Osteoblast (primary cell): ENCODE measurements around the gene INSL3. TPM values are rescaled to one million over a fixed set of nuclear protein-coding genes. Genes with fewer than 3 reads are reported as not detected.

Experiments used
- DNase-seq: peaks from one replicate; pipeline ENCODE4 v3.0.0; 2011; ENCODE audit warnings: low spot score, mixed read lengths; ENCODE audit not compliant: insufficient read length; ENCODE audit errors: missing footprints
- H2AFZ ChIP-seq: 2 replicates; pipeline ENCODE4 v1.6.0; 2011; ENCODE audit warnings: mild to moderate bottlenecking, low read length
- H3K27ac ChIP-seq: 2 replicates; pipeline ENCODE4 v1.5.1; 2011; ENCODE audit warnings: mild to moderate bottlenecking, low read depth, low read length, moderate library complexity
- H3K27me3 ChIP-seq: 2 replicates; pipeline ENCODE4 v1.6.0; 2012; ENCODE audit warnings: mild to moderate bottlenecking, control low read depth, inconsistent platforms, low read length, moderate library complexity; ENCODE audit not compliant: insufficient read depth
- H3K36me3 ChIP-seq: 2 replicates; pipeline ENCODE4 v1.5.1; 2011; ENCODE audit warnings: mild to moderate bottlenecking, low read length, control low read depth, moderate library complexity; ENCODE audit not compliant: insufficient read depth
- H3K4me1 ChIP-seq: 2 replicates; pipeline ENCODE4 v1.5.1; 2011; ENCODE audit warnings: mild to moderate bottlenecking, low read length, control low read depth, moderate library complexity; ENCODE audit not compliant: insufficient read depth
- H3K4me2 ChIP-seq: 2 replicates; pipeline ENCODE4 v1.6.0; 2011; ENCODE audit warnings: mild to moderate bottlenecking, low read length; ENCODE audit not compliant: insufficient read depth
- H3K4me3 ChIP-seq: fragments of 200-600 bp; sonication (generic); 3 replicates; pipeline ENCODE4 v1.5.1; 2012; ENCODE audit warnings: mild to moderate bottlenecking, low read length, inconsistent platforms; ENCODE audit not compliant: insufficient read depth
- H3K79me2 ChIP-seq: 2 replicates; pipeline ENCODE4 v1.6.0; 2012; ENCODE audit warnings: mild to moderate bottlenecking, low read length, control low read depth, inconsistent platforms; ENCODE audit not compliant: insufficient read depth
- H3K9me3 ChIP-seq: 2 replicates; pipeline ENCODE4 v1.5.1; 2011; ENCODE audit warnings: low read depth, low read length, control low read depth
- H4K20me1 ChIP-seq: 2 replicates; pipeline ENCODE4 v1.6.0; 2012; ENCODE audit warnings: mild to moderate bottlenecking, low read length, control low read depth; ENCODE audit not compliant: insufficient read depth
- total RNA-seq: library from RNA; depleted of rRNA; stranded (reverse); fragments of >200 nt; gene quantifications from 2 replicates; pipeline ENCODE4 v1.2.3, GENCODE V29; 2012
- TF ChIP-seq, protein P1 (sequence below): IDR thresholded peaks from 2 replicates; pipeline ENCODE4 v1.5.1; 2011; ENCODE audit warnings: mild to moderate bottlenecking, low read depth, low read length, moderate library complexity; ENCODE audit errors: extremely low read depth

The INSL3 gene
- total RNA-seq, 1 donor = not detected

GRCh38 chr19:17854061-17854460, 32.7 kb upstream of the INSL3 start:
- Histone ChIP-seq H4K20me1 (no peaks in the 10 kb centered on the region), H3K4me3 (no peak overlapping the region), H3K4me1 (peaks cover 6% of the 10 kb centered on the region), H2AFZ (no peak overlapping the region), H3K27me3 (no peaks in the 10 kb centered on the region), H3K27ac (no peak overlapping the region), H3K79me2 (no peaks in the 10 kb centered on the region), H3K36me3 (no peaks in the 10 kb centered on the region), H3K4me2 (no peak overlapping the region), H3K9me3 (no peaks in the 10 kb centered on the region)
- TF ChIP-seq, protein P1, sequence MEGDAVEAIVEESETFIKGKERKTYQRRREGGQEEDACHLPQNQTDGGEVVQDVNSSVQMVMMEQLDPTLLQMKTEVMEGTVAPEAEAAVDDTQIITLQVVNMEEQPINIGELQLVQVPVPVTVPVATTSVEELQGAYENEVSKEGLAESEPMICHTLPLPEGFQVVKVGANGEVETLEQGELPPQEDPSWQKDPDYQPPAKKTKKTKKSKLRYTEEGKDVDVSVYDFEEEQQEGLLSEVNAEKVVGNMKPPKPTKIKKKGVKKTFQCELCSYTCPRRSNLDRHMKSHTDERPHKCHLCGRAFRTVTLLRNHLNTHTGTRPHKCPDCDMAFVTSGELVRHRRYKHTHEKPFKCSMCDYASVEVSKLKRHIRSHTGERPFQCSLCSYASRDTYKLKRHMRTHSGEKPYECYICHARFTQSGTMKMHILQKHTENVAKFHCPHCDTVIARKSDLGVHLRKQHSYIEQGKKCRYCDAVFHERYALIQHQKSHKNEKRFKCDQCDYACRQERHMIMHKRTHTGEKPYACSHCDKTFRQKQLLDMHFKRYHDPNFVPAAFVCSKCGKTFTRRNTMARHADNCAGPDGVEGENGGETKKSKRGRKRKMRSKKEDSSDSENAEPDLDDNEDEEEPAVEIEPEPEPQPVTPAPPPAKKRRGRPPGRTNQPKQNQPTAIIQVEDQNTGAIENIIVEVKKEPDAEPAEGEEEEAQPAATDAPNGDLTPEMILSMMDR = no peak
- peak; percentile 17 for DNase-seq

DNA sequence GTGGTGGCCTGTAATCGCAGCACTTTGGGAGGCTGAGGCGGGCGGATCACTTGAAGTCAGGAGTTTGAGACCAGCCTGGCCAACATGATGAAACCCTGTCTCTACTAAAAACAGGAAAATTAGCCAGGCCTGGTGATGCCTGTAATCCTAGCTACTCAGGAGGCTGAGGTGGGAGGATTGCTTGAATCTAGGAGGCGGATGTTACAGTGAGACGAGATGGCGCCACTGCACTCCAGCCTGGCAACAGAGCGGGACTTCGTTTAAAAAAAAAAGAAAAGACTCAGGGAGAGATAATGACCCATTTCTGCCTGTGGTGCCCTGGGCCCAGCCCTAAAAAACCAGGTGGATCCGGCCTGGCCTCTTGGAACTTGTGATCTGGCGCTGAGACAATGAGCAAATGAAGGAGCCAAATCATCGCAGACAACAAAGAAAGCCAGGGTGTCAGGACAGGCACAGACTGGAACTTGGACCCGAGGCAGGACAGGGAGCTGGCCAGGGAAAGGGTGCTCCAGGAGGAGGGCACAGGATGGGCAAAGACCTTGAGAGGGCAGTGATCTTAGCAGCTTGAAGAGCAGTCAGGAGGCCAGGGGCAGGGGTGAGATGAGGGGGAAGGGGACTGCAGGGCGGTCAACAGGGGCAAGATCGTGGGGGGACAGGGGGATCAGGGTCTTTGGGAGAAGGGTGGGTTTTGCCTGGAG, 27.4 kb upstream of the INSL3 start:
- H3K27ac ChIP-seq = no peak overlapping the region
- H3K4me2 ChIP-seq = no peak overlapping the region
- H2AFZ ChIP-seq = no peak overlapping the region
- H3K36me3 ChIP-seq = no peaks in the 10 kb centered on the region
- H3K4me1 ChIP-seq = peaks cover 9% of the 10 kb centered on the region
- peak; percentile 35 for DNase-seq
- TF ChIP-seq, protein P1 = no peak
- no peaks in the 10 kb centered on the region for H3K79me2 ChIP-seq
- H3K4me3 ChIP-seq = no peak overlapping the region
- H3K27me3 ChIP-seq = no peaks in the 10 kb centered on the region
- H3K9me3 ChIP-seq = no peaks in the 10 kb centered on the region
- no peaks in the 10 kb centered on the region for H4K20me1 ChIP-seq

DNA sequence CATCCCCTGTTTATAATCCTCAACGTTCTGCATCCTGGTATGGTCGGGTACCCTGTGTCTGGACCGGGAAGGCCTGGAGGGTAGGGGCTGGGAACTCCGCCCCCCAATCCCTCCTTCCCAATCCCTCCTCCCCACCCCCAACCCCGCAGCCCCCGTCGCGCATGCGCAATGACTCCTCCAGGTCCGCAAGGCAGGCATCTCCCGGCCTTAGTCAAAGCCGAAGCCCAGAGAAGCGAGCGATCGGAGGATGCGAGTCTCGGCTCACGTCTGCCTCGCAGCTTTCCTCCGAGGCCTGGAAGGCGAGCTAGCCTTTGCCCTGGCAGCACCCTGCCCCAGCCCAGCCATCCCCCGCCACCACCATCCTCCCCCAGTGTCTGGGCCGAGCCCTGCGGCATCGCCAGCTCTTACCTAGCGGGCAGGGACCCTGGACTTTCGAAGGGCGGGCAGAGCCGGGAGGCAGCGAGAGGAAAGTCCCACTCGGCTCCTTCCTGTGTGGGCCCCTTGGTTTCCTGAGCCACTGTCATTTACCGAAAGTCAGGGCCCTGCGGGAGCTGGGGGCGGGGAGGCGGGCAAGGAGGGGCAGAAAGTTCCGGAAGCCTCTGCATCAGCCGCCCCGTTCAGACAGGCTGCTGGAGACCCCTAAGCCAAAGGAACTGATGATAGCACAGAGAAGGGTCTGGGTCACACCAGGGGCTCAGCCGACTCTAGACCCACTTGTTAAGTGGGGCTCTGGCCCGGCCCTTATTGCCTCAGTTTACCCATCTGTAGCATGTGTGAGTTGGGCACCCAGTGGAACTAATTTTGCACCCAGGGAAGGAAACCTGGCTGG, 26.4 kb upstream of the INSL3 start, which contains the start of gene JAK3:
Gene JAK3, minus strand, starts transcription at position 445 of the 829 bp plus-strand sequence. CDS start 3,565 bp downstream, outside the sequence.
- Histone ChIP-seq H4K20me1 (no peaks in the 10 kb centered on the region), H3K27me3 (no peaks in the 10 kb centered on the region), H3K4me2 (peak within 1 kb of the TSS; percentile 72), H3K27ac (peak within 1 kb of the TSS; percentile 37), H2AFZ (peak within 1 kb of the TSS; percentile 85), H3K79me2 (no peaks in the 10 kb centered on the region), H3K9me3 (no peaks in the 10 kb centered on the region), H3K4me1 (peaks cover 9% of the 10 kb centered on the region), H3K36me3 (no peaks in the 10 kb centered on the region), H3K4me3 (peak within 1 kb of the TSS; percentile 72)
- DNase-seq = peak; percentile 99
- TF ChIP-seq, protein P1 = no peak

DNA sequence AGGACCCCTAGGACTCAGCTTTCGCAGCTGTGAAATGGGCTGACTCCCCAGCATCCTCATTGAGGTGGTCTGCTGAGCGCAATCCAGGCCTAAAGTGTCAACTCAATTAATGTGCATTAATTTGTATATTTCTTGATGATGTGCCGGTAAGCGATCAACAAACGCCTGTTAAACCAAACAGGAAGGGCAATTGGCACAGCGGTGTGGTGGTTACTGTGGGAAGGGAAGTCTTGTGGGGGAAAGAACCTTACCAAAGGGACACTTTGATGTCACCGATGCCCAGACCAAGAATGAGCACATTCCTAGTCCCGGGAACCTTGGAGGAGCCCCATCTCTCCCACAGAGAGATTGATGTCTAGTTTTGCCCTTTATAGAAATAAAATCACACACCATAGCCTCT, 24.8 kb upstream of the INSL3 start:
- peak; percentile 69 for DNase-seq
- no peak overlapping the region for H3K4me2 ChIP-seq
- TF ChIP-seq, protein P1 = no peak
- peaks cover 9% of the 10 kb centered on the region for H3K4me1 ChIP-seq
- no peak overlapping the region for H3K27ac ChIP-seq
- H3K9me3 ChIP-seq = no peaks in the 10 kb centered on the region
- no peak overlapping the region for H3K4me3 ChIP-seq
- no peaks in the 10 kb centered on the region for H3K36me3 ChIP-seq
- no peaks in the 10 kb centered on the region for H4K20me1 ChIP-seq
- no peaks in the 10 kb centered on the region for H3K27me3 ChIP-seq
- no peaks in the 10 kb centered on the region for H3K79me2 ChIP-seq
- no peak overlapping the region for H2AFZ ChIP-seq
